ENCODE results near the gene FGF10. TPM values are rescaled to one million over a fixed set of nuclear protein-coding genes. Genes with fewer than 3 reads are reported as not detected.

The FGF10 gene
- total and polyA plus RNA-seq, 3 donors from 2014 or later = 2.3 to 4.4 (median 3.3) TPM

DNA sequence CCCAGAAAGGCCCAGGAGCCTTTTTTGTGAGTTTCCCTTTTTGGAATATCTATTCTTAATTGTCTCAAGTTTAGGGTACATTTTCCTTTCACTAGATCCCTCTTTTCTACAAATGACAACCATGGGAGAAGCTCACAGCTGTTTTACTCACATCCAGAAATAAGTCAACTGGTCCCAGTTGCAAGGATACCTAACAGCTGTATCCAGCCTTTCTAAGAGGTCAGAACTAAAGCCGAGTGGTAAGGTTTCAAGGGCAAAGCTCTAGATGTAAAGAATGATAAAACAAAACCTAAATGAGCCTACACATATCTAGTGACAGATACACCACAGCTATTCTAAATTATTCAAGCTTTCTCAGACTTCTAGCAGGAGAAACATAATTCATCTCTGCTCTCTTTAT lies 4.4 kb downstream of the FGF10 start:
- Histone ChIP-seq H3K27ac (no peak overlapping the region), H3K36me3 (ENCODE audit: low read depth, missing control alignments) (no peaks in the 10 kb centered on the region), H3K4me3 (no peak overlapping the region), H3K4me1 (peaks cover 5% of the 10 kb centered on the region), H3K9me3 (no peaks in the 10 kb centered on the region), H3K27me3 (no peaks in the 10 kb centered on the region)
- WGBS, 2 donors = 31 to 40% methylated on average over 1 of the region's 1 CpG
- no peak for TF ChIP-seq POLR2A (IDR thresholded peaks at IDR 0.05)
- TF ChIP-seq, protein P1, sequence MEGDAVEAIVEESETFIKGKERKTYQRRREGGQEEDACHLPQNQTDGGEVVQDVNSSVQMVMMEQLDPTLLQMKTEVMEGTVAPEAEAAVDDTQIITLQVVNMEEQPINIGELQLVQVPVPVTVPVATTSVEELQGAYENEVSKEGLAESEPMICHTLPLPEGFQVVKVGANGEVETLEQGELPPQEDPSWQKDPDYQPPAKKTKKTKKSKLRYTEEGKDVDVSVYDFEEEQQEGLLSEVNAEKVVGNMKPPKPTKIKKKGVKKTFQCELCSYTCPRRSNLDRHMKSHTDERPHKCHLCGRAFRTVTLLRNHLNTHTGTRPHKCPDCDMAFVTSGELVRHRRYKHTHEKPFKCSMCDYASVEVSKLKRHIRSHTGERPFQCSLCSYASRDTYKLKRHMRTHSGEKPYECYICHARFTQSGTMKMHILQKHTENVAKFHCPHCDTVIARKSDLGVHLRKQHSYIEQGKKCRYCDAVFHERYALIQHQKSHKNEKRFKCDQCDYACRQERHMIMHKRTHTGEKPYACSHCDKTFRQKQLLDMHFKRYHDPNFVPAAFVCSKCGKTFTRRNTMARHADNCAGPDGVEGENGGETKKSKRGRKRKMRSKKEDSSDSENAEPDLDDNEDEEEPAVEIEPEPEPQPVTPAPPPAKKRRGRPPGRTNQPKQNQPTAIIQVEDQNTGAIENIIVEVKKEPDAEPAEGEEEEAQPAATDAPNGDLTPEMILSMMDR (IDR thresholded peaks at IDR 0.05) = no peak
- intact Hi-C loops (cut with DNase I; ENCODE audit: low total_unique reads) = no loop called here
- DNase-seq = no peak

DNA sequence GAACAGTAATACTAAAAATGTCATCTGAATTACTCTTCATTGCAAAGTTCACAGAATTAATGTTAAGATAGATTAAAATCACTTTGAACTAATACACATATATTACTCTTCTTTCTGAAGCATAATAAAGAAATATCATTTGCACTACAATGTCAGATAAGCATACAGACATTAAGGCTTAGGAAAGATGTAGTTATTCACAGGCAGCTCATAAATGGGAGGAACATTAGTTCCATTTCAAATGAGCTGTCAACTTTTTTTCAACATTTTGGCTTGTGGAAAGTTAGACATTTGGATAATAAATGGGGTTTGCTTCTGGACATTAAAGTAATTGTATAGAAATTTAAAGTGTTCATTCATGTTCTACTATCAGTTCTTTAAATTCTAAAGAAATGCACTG lies 6.3 kb downstream of the FGF10 start:
- Histone ChIP-seq H3K36me3 (ENCODE audit: low read depth, missing control alignments) (no peaks in the 10 kb centered on the region), H3K9me3 (no peaks in the 10 kb centered on the region), H3K27me3 (no peaks in the 10 kb centered on the region), H3K4me3 (no peak overlapping the region), H3K4me1 (no peaks in the 10 kb centered on the region), H3K27ac (no peak overlapping the region)
- TF ChIP-seq POLR2A (IDR thresholded peaks at IDR 0.05) = no peak
- TF ChIP-seq, protein P1 (IDR thresholded peaks at IDR 0.05) = no peak
- intact Hi-C loops (cut with DNase I; ENCODE audit: low total_unique reads) = no loop called here
- no peak for DNase-seq

DNA sequence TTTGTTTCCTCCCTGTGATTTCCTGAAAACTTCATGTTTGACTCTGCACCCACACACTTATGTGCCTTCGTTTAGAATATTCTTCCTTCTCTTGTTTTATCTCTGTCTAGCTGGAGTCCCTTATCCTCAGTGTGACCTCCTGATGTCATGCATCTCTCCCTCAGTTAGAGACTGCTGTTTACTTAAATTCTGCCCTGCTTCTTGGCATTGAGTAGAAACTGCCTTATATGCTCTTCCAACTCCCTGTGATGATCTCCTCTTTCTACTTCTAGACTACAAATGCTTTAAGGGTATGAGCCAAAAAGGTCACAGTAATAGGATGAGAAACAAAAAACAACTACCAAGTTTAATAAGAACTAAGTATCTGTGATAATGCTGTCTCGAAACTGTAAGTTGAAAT lies 12.2 kb downstream of the FGF10 start:
- WGBS, 2 donors = 50 to 57% methylated on average over 2 of the region's 2 CpGs

DNA sequence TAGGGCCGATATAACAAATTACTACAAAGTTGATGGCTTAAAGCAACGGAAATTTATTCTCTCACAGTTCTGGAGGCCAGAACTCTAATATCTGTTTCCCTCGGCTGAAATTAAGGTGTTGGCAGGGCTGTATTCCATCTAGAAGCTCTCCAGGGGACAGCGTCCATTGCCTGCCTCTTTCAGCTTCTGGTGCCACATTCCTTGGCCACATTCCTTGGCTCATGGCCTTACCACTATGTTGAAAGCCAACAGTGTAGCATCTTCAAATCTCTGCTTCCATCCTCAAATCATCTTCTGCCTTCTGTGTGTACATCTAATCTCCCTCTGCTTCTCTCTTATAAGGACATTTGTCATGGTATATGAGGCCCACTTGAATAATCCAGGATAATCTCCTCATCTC lies 17.2 kb downstream of the FGF10 start:
- Histone ChIP-seq H3K27ac (no peak overlapping the region), H3K27me3 (no peaks in the 10 kb centered on the region), H3K4me3 (no peak overlapping the region), H3K9me3 (no peaks in the 10 kb centered on the region), H3K4me1 (no peaks in the 10 kb centered on the region), H3K36me3 (ENCODE audit: low read depth, missing control alignments) (no peaks in the 10 kb centered on the region)
- 78 to 86% methylated on average over 4 of the region's 4 CpGs for WGBS, 2 donors
- no peak for DNase-seq
- no peak for TF ChIP-seq POLR2A (IDR thresholded peaks at IDR 0.05)
- TF ChIP-seq, protein P1 (IDR thresholded peaks at IDR 0.05) = no peak
- intact Hi-C loops (cut with DNase I; ENCODE audit: low total_unique reads) = no loop called here

More for the DNA sequence above, 12.2 kb downstream of the FGF10 start:
- Histone ChIP-seq H3K27ac (no peak overlapping the region), H3K4me1 (no peaks in the 10 kb centered on the region), H3K9me3 (no peaks in the 10 kb centered on the region), H3K27me3 (no peaks in the 10 kb centered on the region), H3K4me3 (no peak overlapping the region), H3K36me3 (ENCODE audit: low read depth, missing control alignments) (no peaks in the 10 kb centered on the region)
- TF ChIP-seq, protein P1 (IDR thresholded peaks at IDR 0.05) = no peak
- no peak for TF ChIP-seq POLR2A (IDR thresholded peaks at IDR 0.05)
- DNase-seq = no peak
- intact Hi-C loops (cut with DNase I; ENCODE audit: low total_unique reads) = no loop called here

DNA sequence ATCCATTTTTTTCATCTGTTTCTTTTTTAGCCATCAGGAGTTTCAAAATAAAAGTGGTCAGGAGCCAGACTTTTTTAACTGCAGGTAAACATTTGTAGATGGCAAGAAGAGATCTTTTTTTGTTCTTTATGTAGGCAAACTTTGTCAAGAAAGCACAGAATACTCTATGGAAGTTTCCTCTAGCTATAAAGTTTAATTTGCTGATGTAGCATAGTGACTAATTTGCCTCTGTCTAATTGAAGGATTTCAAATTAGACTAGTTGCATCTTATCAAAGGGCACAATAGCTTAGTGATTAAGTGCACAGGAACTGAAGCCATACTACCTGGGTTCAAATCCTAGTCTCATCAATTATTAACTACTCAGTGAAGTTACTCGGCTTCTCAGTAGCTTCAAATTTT lies 22.0 kb downstream of the FGF10 start:
- H3K27ac ChIP-seq = no peak overlapping the region
- intact Hi-C loops (cut with DNase I; ENCODE audit: low total_unique reads) = no loop called here
- no peaks in the 10 kb centered on the region for H3K27me3 ChIP-seq
- no peak for DNase-seq
- 82 to 94% methylated on average over 1 of the region's 1 CpG for WGBS, 2 donors
- H3K9me3 ChIP-seq = no peaks in the 10 kb centered on the region
- no peak overlapping the region for H3K4me3 ChIP-seq
- no peaks in the 10 kb centered on the region for H3K36me3 ChIP-seq (ENCODE audit: low read depth, missing control alignments)
- H3K4me1 ChIP-seq = no peaks in the 10 kb centered on the region
- no peak for TF ChIP-seq POLR2A (IDR thresholded peaks at IDR 0.05)
- TF ChIP-seq, protein P1 (IDR thresholded peaks at IDR 0.05) = no peak
